H1 (cell line): Measurements from ENCODE around the gene PI4K2A.

ENCODE experiments used
- CHD2 ChIP-seq: IDR thresholded peaks from 2 replicates; pipeline ENCODE4 v1.6.1; 2012; ENCODE audit warnings: low read length, improper control_type of control experiment
- EZH2 ChIP-seq: fragments of 200-600 bp; sonication (generic); IDR thresholded peaks from 2 replicates; pipeline ENCODE4 v1.7.1; 2012; ENCODE audit warnings: low read depth, mild to moderate bottlenecking, moderate library complexity, low read length, inconsistent platforms; ENCODE audit not compliant: severe bottlenecking
- JUND ChIP-seq: IDR thresholded peaks from 2 replicates; pipeline ENCODE4 v1.6.1; 2011; ENCODE audit warnings: mild to moderate bottlenecking, improper control_type of control experiment, low read length
- POLR2AphosphoS5 ChIP-seq: IDR thresholded peaks from 2 replicates; pipeline ENCODE4 v1.6.1; 2011; ENCODE audit warnings: low read depth, low read length
- TCF12 ChIP-seq: IDR thresholded peaks from 2 replicates; pipeline ENCODE4 v1.6.1; 2011; ENCODE audit warnings: low read depth, mild to moderate bottlenecking, low read length
- TF ChIP-seq, protein P1 (sequence below), 3 experiments: IDR thresholded peaks; 1 replicate in 2 of 3; 2 replicates in 1 of 3; pipeline versions ENCODE4 v1.5.1 to v1.6.1; 2011; ENCODE audit warnings: low read length in 3 of 3, mild to moderate bottlenecking in 3 of 3, inconsistent platforms in 2 of 3, low read depth in 1 of 3, moderate library complexity in 1 of 3; ENCODE audit not compliant: insufficient read depth in 1 of 3; ENCODE audit errors: control extremely low read depth in 1 of 3

GRCh38 chr10:97618285-97618684 lies 22.2 kb upstream of the PI4K2A start:
- TF ChIP-seq TCF12 (no peak), CHD2 (no peak), POLR2AphosphoS5 (no peak), JUND (no peak), EZH2 (no peak)
- TF ChIP-seq, protein P1, sequence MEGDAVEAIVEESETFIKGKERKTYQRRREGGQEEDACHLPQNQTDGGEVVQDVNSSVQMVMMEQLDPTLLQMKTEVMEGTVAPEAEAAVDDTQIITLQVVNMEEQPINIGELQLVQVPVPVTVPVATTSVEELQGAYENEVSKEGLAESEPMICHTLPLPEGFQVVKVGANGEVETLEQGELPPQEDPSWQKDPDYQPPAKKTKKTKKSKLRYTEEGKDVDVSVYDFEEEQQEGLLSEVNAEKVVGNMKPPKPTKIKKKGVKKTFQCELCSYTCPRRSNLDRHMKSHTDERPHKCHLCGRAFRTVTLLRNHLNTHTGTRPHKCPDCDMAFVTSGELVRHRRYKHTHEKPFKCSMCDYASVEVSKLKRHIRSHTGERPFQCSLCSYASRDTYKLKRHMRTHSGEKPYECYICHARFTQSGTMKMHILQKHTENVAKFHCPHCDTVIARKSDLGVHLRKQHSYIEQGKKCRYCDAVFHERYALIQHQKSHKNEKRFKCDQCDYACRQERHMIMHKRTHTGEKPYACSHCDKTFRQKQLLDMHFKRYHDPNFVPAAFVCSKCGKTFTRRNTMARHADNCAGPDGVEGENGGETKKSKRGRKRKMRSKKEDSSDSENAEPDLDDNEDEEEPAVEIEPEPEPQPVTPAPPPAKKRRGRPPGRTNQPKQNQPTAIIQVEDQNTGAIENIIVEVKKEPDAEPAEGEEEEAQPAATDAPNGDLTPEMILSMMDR (IDR thresholded peaks at IDR 0.05; ENCODE audit: control extremely low read depth in 1 of 3, insufficient read depth in 1 of 3, low read depth in 1 of 3, low read length in 3 of 3) = no peak
